Aorta (tissue), 5 donors: ENCODE measurements around the gene CCDC81. TPM values are rescaled to one million over a fixed set of nuclear protein-coding genes. Genes with fewer than 3 reads are reported as not detected.
A peak's percentile ranks its signal among the peaks of the same experiment; 100 is the strongest.

ENCODE experiments used
- ATAC-seq: fragments of 200-7000 bp; cut with Tn5 transposase; one replicate; pipeline ENCODE4 v1.9.1; 2022; ENCODE audit warnings: moderate library complexity; ENCODE audit not compliant: low FRiP score
- DNase-seq, 2 donors: peaks; one replicate each; pipeline ENCODE4 v3.0.0-alpha.2; 2020
- H3K27ac ChIP-seq, 2 donors: one replicate each; pipeline ENCODE4 v1.5.1; 2013; ENCODE audit warnings: low read length in 2 of 2, mild to moderate bottlenecking in 2 of 2, moderate library complexity in 2 of 2, control low read depth in 1 of 2, inconsistent platforms in 1 of 2, low read depth in 1 of 2
- H3K27me3 ChIP-seq, 2 donors: one replicate each; pipeline ENCODE4 v1.6.1; 2013; ENCODE audit warnings: control low read depth in 1 of 2, low read length in 1 of 2, mild to moderate bottlenecking in 1 of 2, moderate library complexity in 1 of 2; ENCODE audit not compliant: insufficient read depth in 2 of 2, control insufficient read depth in 1 of 2
- H3K36me3 ChIP-seq, 2 donors: one replicate each; pipeline ENCODE4 v1.6.1; 2013; ENCODE audit warnings: control low read depth in 1 of 2, low read length in 1 of 2, mild to moderate bottlenecking in 1 of 2; ENCODE audit not compliant: insufficient read depth in 2 of 2, control insufficient read depth in 1 of 2
- H3K4me1 ChIP-seq, 2 donors: one replicate each; pipeline ENCODE4 v1.6.1; 2013; ENCODE audit warnings: low read length in 2 of 2, control low read depth in 1 of 2, mild to moderate bottlenecking in 1 of 2, moderate library complexity in 1 of 2; ENCODE audit not compliant: insufficient read depth in 2 of 2, control insufficient read depth in 1 of 2
- H3K4me3 ChIP-seq, 2 donors: one replicate each; pipeline ENCODE4 v1.5.1; 2013; ENCODE audit warnings: low read length in 2 of 2, control low read depth in 1 of 2, mild to moderate bottlenecking in 1 of 2
- H3K9me3 ChIP-seq: one replicate; pipeline ENCODE4 v1.6.1; 2013; ENCODE audit warnings: mild to moderate bottlenecking, low read length; ENCODE audit not compliant: control insufficient read depth
- WGBS, 2 donors: extraction: QIAGEN DNeasy Blood & Tissue Kit; methylation state at CpG; one replicate each; pipeline ENCODE4 v1.1.7; 2013; 5-methylcytosine and 5-hydroxymethylcytosine counted together
- intact Hi-C, 2 donors: fragments of 100-400 bp; cut with DNase I; formaldehyde crosslinking; loops; one replicate each; pipeline versions ENCODE4 v1.14.2 to v1.15.0; 2022
- polyA plus RNA-seq, 2 donors: library from polyadenylated mRNA; stranded (reverse); fragments of 200-250 nt; gene quantifications; one replicate each; pipeline ENCODE4 v1.2.3, GENCODE V29; 2013
- total RNA-seq, 2 donors: library from RNA; stranded (reverse); fragmentation: NEBNext Ultra II Directional; extraction: Animal tissue kit (Norgen Biotek cat#: 25700); gene quantifications; one replicate each; pipeline ENCODE4 v1.2.1, GENCODE V29; 2021
- donor health status: healthy with polysubstance abuse.
- donor health status: Bipolar disorder and iron deficiency.
- donor health status: DM: no; HTN: no; CAD: no.
- donor health status: DM: no; HTN: no; CAD: no.
- donor health status: DM: yes; HTN: yes; CAD: no.

Gene CCDC81
- total and polyA plus RNA-seq, 4 donors = 0.63 to 7.0 (median 2.3) TPM

DNA sequence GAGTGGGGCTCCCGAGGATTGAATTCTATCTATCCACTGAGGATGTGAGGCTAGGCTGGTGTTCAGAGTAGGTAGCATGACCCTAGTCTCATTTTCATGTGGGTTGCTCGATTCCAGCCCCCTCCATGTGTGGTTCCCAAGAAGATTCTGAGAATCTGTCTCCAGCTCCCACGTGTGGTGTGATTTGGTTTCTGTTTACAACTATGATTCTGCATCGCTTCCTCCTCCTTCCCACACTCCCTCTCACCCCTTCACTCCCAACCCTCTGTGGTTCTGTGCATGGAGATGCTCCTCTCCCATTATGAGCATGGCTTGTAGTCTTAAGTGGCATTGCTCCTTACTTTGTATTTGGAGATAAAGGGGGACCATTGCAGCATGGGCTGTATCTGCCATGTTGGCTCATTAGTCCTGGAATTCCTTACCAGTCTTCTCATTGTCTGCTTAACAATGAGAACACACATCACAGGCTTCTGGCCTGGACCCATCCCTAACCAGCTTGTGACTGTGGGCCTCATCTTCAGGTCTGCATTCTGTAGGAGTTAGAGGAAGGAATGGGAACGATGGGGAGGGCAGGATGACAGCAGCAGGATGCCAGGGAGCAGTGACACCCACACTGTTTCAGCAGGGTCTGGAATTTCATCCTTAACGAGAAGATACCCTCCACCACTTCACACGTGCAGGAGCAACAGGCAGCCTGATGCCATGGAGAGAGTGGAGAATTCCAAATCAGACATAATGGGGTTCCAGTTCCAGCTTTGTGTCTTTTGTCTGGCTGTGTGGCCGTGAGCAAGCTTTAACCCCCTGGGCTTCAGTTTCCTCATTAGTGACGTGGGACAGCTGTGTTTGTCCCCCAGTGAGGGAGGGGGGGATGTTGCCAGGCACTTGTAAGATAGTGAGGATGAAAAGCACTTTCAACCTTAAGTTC lies 86.0 kb downstream of the CCDC81 start:
- H3K27me3 ChIP-seq = no peaks in the 10 kb centered on the region
- peaks cover 0 to 15% of the 10 kb centered on the region in 2 donors for H3K4me1 ChIP-seq
- peak overlapping the region in 1 of 2 donors; percentile 41 for H3K27ac ChIP-seq
- H3K36me3 ChIP-seq = peaks cover 0 to 2% of the 10 kb centered on the region in 2 donors
- DNase-seq (no peak), ATAC-seq (no peak)
- H3K9me3 ChIP-seq = no peaks in the 10 kb centered on the region
- 82 to 83% methylated on average over 9 of the region's 9 CpGs for WGBS, 2 donors
- H3K4me3 ChIP-seq = no peak overlapping the region
- intact Hi-C loops = no loop called here

DNA sequence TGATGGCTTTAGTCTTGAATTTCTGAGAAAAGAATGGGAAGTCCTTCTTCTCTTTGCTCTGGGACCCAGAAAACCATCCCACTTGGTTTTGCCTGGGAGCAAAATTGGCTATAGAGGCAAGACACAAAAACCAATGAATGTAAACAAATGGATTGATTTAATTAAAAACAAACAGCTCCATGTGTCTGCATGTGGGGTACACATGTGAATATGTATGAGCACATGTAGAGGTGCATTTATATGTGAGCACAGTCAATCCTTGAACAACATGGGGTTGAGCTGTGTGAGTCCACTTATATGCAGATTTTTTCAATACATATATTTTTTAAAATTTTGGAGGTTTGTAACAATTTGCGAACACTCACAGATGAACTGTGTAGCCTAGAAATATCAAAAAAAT lies 87.2 kb downstream of the CCDC81 start:
- Histone ChIP-seq H3K27me3 (no peaks in the 10 kb centered on the region), H3K27ac (no peak overlapping the region), H3K4me3 (no peak overlapping the region), H3K9me3 (no peaks in the 10 kb centered on the region), H3K36me3 (peaks cover 0 to 2% of the 10 kb centered on the region in 2 donors), H3K4me1 (peaks cover 0 to 15% of the 10 kb centered on the region in 2 donors)
- DNase-seq (no peak), ATAC-seq (no peak)
- intact Hi-C loops = no loop called here
- 97 to 98% methylated on average over 1 of the region's 1 CpG for whole genome bisulfite sequencing, 2 donors

DNA sequence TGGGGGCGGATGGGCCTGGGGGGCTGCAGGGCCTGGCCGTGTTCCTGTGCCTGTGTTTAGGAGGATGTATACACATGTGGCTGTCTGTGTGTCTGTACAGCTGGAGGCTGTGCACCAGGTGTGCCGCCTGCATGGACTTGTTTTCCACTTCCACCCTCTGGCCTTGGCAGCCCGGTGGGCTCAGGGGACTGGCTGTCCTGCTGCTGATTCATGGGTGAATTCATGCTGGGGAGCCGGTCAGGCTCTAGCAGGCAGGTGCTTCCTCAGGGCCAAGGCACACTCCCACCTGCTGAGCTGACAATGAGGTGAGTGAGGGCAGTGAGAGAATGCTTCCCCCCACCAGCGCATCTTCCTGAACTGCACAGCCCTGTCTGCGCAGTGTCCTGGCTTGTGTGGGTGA lies 88.4 kb downstream of the CCDC81 start:
- Histone ChIP-seq H3K27ac (no peak overlapping the region), H3K27me3 (no peaks in the 10 kb centered on the region), H3K9me3 (no peaks in the 10 kb centered on the region), H3K36me3 (peaks cover 0 to 2% of the 10 kb centered on the region in 2 donors), H3K4me1 (peaks cover 0 to 11% of the 10 kb centered on the region in 2 donors), H3K4me3 (no peak overlapping the region)
- intact Hi-C loops = no loop called here
- ATAC-seq (no peak), DNase-seq (no peak)
- 95% methylated on average over 7 of the region's 7 CpGs for WGBS, 2 donors

DNA sequence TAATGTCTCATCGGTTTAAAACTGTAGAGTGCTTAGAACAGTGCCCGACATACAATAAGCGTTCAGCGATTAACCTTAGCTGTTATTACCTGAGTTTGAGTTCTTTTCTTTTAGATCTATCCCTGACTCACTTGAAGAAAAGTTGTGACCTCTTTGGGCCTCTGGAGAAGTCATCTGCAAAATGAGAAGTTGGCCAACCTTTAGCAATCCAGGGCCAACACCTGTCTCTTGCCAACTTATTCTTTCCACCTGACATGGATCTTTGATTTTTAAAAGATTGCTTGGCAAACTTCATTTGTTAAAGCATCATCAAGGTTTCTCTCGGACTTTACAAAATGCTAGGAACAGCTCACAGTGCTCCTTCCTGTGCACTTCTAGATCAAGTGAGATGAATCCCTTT lies 89.3 kb downstream of the CCDC81 start:
- no peak for ATAC-seq
- H3K4me1 ChIP-seq = peaks cover 0 to 8% of the 10 kb centered on the region in 2 donors
- no peak overlapping the region for H3K27ac ChIP-seq
- WGBS, 2 donors = 81 to 88% methylated on average over 5 of the region's 5 CpGs
- no peak for DNase-seq
- H3K4me3 ChIP-seq = no peak overlapping the region
- H3K27me3 ChIP-seq = no peaks in the 10 kb centered on the region
- H3K36me3 ChIP-seq = peaks cover 0 to 2% of the 10 kb centered on the region in 2 donors
- no peaks in the 10 kb centered on the region for H3K9me3 ChIP-seq
- intact Hi-C loops = no loop called here

DNA sequence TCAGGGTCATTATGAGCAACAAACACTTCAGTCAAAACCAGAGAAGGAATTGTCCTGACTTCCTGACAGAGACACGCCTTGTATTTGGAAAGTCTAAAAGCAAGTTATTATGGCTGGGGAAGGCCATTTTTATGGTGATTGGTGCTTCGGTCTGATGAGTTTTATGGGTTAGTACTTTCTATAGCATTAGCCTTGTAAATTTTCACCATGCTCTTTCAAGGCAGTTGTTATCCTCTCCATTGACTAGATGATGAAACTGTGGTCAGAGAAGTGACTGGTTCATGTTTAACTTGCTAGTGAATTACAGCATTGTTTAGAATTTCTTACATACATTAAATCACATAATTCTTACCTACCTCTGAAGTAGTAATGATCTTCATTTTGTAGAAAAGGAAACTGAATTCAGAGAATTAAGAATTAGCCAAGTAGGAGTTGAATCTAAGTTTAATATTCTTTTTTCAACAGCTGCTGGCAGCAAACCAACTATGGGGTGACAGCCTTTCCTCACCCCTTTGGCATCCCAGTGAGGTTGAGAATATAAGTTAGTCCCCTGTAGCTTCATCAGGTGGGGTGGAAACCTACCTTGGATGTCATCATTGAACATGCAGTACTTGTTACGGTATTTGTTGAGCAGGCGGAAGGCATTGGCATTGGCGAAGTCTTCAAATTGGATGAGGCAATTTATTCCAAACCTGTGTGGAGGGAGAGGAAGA lies 90.0 kb downstream of the CCDC81 start:
- WGBS, 2 donors = 95% methylated on average over 5 of the region's 5 CpGs
- Histone ChIP-seq H3K9me3 (no peaks in the 10 kb centered on the region), H3K27ac (no peak overlapping the region), H3K27me3 (no peaks in the 10 kb centered on the region), H3K36me3 (peaks cover 0 to 2% of the 10 kb centered on the region in 2 donors), H3K4me3 (no peak overlapping the region), H3K4me1 (peaks cover 0 to under 1% of the 10 kb centered on the region in 2 donors)
- intact Hi-C loops = no loop called here
- DNase-seq (no peak), ATAC-seq (no peak)

DNA sequence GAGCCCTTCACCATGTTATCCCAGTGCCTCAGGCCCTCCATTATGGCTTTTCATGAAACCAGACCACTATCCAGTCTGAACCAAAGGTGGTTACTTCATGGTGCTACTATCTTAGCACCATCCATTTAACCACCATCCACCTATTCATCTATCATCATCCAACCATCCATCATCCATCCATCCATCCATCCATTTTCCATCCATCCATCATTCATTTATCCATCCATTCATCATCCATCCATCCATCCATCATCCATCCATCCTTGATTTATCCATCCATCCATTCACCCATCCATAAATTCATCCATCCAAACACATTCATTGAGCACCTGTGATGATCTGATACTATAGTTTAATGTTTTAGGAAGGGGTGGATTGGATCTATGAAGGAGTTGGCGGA lies 93.5 kb downstream of the CCDC81 start:
- Histone ChIP-seq H3K27me3 (no peaks in the 10 kb centered on the region), H3K4me3 (no peak overlapping the region), H3K4me1 (no peaks in the 10 kb centered on the region), H3K27ac (peak overlapping the region in 1 of 2 donors; percentile 17), H3K9me3 (no peaks in the 10 kb centered on the region), H3K36me3 (peaks cover 0 to 2% of the 10 kb centered on the region in 2 donors)
- intact Hi-C loops = no loop called here
- no peak for ATAC-seq
- 100% methylated on average over 1 of the region's 1 CpG for WGBS, 2 donors
- DNase-seq = no peak

DNA sequence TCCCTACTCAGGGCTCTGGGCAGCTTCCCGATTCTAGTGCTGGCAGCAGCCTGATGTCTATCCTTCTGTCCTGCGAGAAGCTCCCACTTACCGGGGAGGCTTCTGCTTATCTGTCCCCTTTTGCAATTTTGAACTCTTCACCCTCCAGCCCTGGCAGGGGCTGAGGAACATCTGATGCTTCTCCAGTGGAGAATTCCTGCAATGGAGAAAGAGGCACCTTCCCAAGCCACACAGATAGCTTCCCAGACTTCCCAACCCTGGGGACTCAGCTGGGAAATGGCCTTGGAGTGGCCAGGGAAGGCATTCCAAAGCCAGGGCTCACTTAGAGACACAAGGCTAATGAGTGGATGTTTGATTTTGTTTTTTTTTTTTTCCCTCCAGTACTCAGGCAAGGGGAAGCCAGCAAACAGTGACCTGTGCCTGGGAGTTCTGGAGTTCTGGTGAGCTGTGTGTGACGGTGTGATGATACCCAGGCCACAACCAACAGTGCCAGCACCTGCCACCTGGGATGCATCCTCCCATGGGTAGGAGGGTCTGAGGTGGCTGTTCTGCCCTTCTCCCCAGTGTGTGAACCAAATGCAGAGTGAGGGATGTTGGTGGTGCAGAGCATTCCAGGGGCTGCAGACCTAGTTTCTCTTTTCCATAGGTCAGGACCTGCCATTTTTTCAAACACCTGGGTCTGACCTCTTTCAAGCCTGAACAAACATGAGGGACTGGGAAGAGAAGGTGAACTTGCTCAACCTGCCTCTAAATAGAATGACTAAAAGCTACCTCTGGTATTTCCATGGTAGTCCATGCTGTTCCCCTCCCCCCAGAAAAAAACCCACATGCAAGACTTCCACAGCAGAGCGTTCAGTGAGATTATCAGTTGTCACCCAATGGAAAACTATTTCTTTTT lies 95.1 kb downstream of the CCDC81 start:
- Histone ChIP-seq H3K27ac (no peak overlapping the region), H3K4me3 (no peak overlapping the region), H3K4me1 (peaks cover 0 to 3% of the 10 kb centered on the region in 2 donors), H3K36me3 (no peaks in the 10 kb centered on the region), H3K9me3 (no peaks in the 10 kb centered on the region), H3K27me3 (no peaks in the 10 kb centered on the region)
- DNase-seq (peak in 1 of 2 donors; percentile 60), ATAC-seq (peak; percentile 52)
- intact Hi-C loops = loop anchor here in 1 of 2 donors (10.0 kb wide), 1 partner anchor 105 kb away; no protein-coding TSS in a partner anchor
- WGBS, 2 donors = 83 to 87% methylated on average over 5 of the region's 5 CpGs
